Measurements from ENCODE around the gene KLHL15.

KLHL15 gene

DNA sequence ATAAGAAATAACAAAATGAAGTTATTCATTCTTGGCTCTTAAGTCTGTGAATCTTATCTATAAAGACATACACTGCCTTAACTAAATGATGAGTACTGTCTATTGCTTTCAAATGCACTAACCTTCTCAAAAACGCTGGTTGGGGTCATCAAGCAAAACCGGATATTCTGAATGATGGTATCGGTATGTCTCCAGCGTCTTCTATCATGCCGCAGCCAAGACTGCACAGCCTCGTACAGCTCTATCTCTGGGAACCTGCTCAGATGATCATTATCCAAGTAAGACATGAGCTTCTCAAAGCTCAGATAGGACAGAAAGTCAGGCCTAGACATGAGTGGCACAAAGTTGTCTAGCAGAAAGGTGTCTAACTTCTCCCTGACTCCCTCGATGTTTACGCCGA is 21.1 kb downstream of the KLHL15 start:
- no peak overlapping the region for H2AK5ac ChIP-seq (ENCODE audit: low read depth, low read length)
- H4K8ac ChIP-seq (ENCODE audit: low read depth, low read length): no peak overlapping the region
- no peaks in the 10 kb centered on the region for H3K4me1 ChIP-seq (ENCODE audit: control insufficient read depth in 2 of 2, insufficient read depth in 1 of 2, low read depth in 1 of 2, low read length in 2 of 2)
- H3K4ac ChIP-seq (ENCODE audit: low read length): no peak overlapping the region
- no peak overlapping the region for H2BK5ac ChIP-seq (ENCODE audit: low read length)
- no peak overlapping the region for H3K4me3 ChIP-seq (ENCODE audit: low read length in 2 of 2)
- H3K9ac ChIP-seq (ENCODE audit: low read depth, low read length, poor library complexity): no peak overlapping the region
- H3K23ac ChIP-seq (ENCODE audit: low read depth, low read length, poor library complexity): no peak overlapping the region
- H3K79me1 ChIP-seq (ENCODE audit: low read depth, low read length): no peaks in the 10 kb centered on the region
- H2BK120ac ChIP-seq (ENCODE audit: low read depth, low read length): no peak overlapping the region
- peaks cover 2 to 46% of the 10 kb centered on the region in 2 donors for H3K36me3 ChIP-seq (replicated peaks in 1 of 2; ENCODE audit: control insufficient read depth in 2 of 2, insufficient read depth in 2 of 2, low read length in 2 of 2)
- no peak overlapping the region for H4K91ac ChIP-seq (ENCODE audit: low read depth, low read length, poor library complexity)
- WGBS, 2 donors (ENCODE audit: extremely low coverage in 2 of 2, insufficient read length in 2 of 2, insufficient replicate concordance in 1 of 2): no CpG with 5 or more reads among the region's 9 CpGs
- no peak overlapping the region for H3K14ac ChIP-seq (ENCODE audit: low read length)
- no peak overlapping the region for H2BK12ac ChIP-seq (ENCODE audit: low read length)
- no peak overlapping the region for H2AFZ ChIP-seq (ENCODE audit: low read length)
- no peaks in the 10 kb centered on the region for H3K9me3 ChIP-seq (replicated peaks in 1 of 2; ENCODE audit: control insufficient read depth in 2 of 2, insufficient read depth in 1 of 2, low read depth in 1 of 2, low read length in 2 of 2)
- H2BK15ac ChIP-seq (ENCODE audit: low read length): no peak overlapping the region
- H3K18ac ChIP-seq (ENCODE audit: low read length): no peak overlapping the region
- H3K27ac ChIP-seq (replicated peaks; ENCODE audit: low read length): no peak overlapping the region
- H3K4me2 ChIP-seq (ENCODE audit: insufficient read depth, low read length, poor library complexity, severe bottlenecking): no peak overlapping the region
- H3K27me3 ChIP-seq (ENCODE audit: control insufficient read depth in 3 of 3, insufficient read depth in 3 of 3, low read depth in 1 of 3, low read length in 3 of 3): no peaks in the 10 kb centered on the region
- no peak for DNase-seq (ENCODE audit: low spot score)

DNA sequence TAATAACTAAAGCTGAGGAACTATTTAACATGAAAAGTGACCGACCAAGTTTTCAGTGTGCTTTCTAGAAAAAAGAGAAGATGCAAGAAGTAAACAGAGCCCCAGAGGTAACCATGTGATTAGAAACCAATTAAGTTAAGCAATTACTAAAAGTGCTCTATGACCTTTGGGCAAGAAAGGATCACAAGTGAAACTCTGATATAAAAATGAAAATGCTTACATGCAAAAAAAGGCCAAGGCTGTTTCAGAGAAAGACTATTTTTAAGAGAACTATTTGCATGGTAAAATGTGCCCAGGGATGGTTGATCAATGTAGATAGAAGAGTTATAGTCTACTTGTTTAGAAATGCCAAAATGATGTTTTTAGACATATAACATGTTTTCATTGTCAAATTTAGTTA is 22.0 kb downstream of the KLHL15 start:
- no peak overlapping the region for H3K4ac ChIP-seq (ENCODE audit: low read length)
- H3K27ac ChIP-seq (replicated peaks; ENCODE audit: low read length): no peak overlapping the region
- H3K79me1 ChIP-seq (ENCODE audit: low read depth, low read length): no peaks in the 10 kb centered on the region
- no peak overlapping the region for H2AK5ac ChIP-seq (ENCODE audit: low read depth, low read length)
- no peak overlapping the region for H3K9ac ChIP-seq (ENCODE audit: low read depth, low read length, poor library complexity)
- H3K14ac ChIP-seq (ENCODE audit: low read length): no peak overlapping the region
- H2BK15ac ChIP-seq (ENCODE audit: low read length): no peak overlapping the region
- no peaks in the 10 kb centered on the region for H3K9me3 ChIP-seq (replicated peaks in 1 of 2; ENCODE audit: control insufficient read depth in 2 of 2, insufficient read depth in 1 of 2, low read depth in 1 of 2, low read length in 2 of 2)
- H3K18ac ChIP-seq (ENCODE audit: low read length): no peak overlapping the region
- H4K91ac ChIP-seq (ENCODE audit: low read depth, low read length, poor library complexity): no peak overlapping the region
- H3K4me2 ChIP-seq (ENCODE audit: insufficient read depth, low read length, poor library complexity, severe bottlenecking): no peak overlapping the region
- H3K27me3 ChIP-seq (ENCODE audit: control insufficient read depth in 3 of 3, insufficient read depth in 3 of 3, low read depth in 1 of 3, low read length in 3 of 3): no peaks in the 10 kb centered on the region
- no peak overlapping the region for H2AFZ ChIP-seq (ENCODE audit: low read length)
- peaks cover 2 to 51% of the 10 kb centered on the region in 2 donors for H3K36me3 ChIP-seq (replicated peaks in 1 of 2; ENCODE audit: control insufficient read depth in 2 of 2, insufficient read depth in 2 of 2, low read length in 2 of 2)
- no peak overlapping the region for H2BK120ac ChIP-seq (ENCODE audit: low read depth, low read length)
- no peak overlapping the region for H3K23ac ChIP-seq (ENCODE audit: low read depth, low read length, poor library complexity)
- no CpG with 5 or more reads among the region's 1 CpG for WGBS, 2 donors (ENCODE audit: extremely low coverage in 2 of 2, insufficient read length in 2 of 2, insufficient replicate concordance in 1 of 2)
- no peak overlapping the region for H4K8ac ChIP-seq (ENCODE audit: low read depth, low read length)
- H2BK12ac ChIP-seq (ENCODE audit: low read length): no peak overlapping the region
- no peak for DNase-seq (ENCODE audit: low spot score)
- H3K4me1 ChIP-seq (ENCODE audit: control insufficient read depth in 2 of 2, insufficient read depth in 1 of 2, low read depth in 1 of 2, low read length in 2 of 2): no peaks in the 10 kb centered on the region
- no peak overlapping the region for H3K4me3 ChIP-seq (ENCODE audit: low read length in 2 of 2)
- H2BK5ac ChIP-seq (ENCODE audit: low read length): no peak overlapping the region

DNA sequence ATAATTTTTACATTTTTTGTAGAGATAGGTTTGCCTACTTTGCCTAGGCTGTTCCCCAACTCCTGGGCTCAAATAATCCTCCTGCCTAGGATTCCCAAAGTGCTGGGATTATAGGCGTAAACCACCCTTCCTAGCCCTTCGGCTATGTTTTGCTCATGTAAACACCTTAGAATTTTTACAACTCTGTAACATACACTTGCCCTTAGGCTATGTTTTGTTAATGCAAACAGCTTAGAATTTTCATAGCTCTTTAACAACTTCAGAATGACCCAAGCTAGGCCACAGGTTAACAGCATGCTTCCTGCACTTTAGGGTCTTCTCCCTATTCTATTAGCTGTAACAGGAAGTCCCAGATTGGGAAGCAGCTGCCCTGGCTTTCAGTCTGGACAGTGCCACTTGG is 24.2 kb downstream of the KLHL15 start:
- no peak overlapping the region for H2AK5ac ChIP-seq (ENCODE audit: low read depth, low read length)
- H4K8ac ChIP-seq (ENCODE audit: low read depth, low read length): no peak overlapping the region
- H3K79me1 ChIP-seq (ENCODE audit: low read depth, low read length): no peaks in the 10 kb centered on the region
- no peak overlapping the region for H3K9ac ChIP-seq (ENCODE audit: low read depth, low read length, poor library complexity)
- no peak overlapping the region for H3K4me3 ChIP-seq (ENCODE audit: low read length in 2 of 2)
- H3K4ac ChIP-seq (ENCODE audit: low read length): no peak overlapping the region
- H3K36me3 ChIP-seq (replicated peaks in 1 of 2; ENCODE audit: control insufficient read depth in 2 of 2, insufficient read depth in 2 of 2, low read length in 2 of 2): peaks cover 2 to 56% of the 10 kb centered on the region in 2 donors
- no peak overlapping the region for H3K14ac ChIP-seq (ENCODE audit: low read length)
- H2BK12ac ChIP-seq (ENCODE audit: low read length): no peak overlapping the region
- H3K4me1 ChIP-seq (ENCODE audit: control insufficient read depth in 2 of 2, insufficient read depth in 1 of 2, low read depth in 1 of 2, low read length in 2 of 2): no peaks in the 10 kb centered on the region
- no CpG with 5 or more reads among the region's 2 CpGs for WGBS, 2 donors (ENCODE audit: extremely low coverage in 2 of 2, insufficient read length in 2 of 2, insufficient replicate concordance in 1 of 2)
- no peaks in the 10 kb centered on the region for H3K27me3 ChIP-seq (ENCODE audit: control insufficient read depth in 3 of 3, insufficient read depth in 3 of 3, low read depth in 1 of 3, low read length in 3 of 3)
- H2BK5ac ChIP-seq (ENCODE audit: low read length): no peak overlapping the region
- no peak overlapping the region for H2BK15ac ChIP-seq (ENCODE audit: low read length)
- H3K9me3 ChIP-seq (replicated peaks in 1 of 2; ENCODE audit: control insufficient read depth in 2 of 2, insufficient read depth in 1 of 2, low read depth in 1 of 2, low read length in 2 of 2): no peaks in the 10 kb centered on the region
- no peak overlapping the region for H3K18ac ChIP-seq (ENCODE audit: low read length)
- H2AFZ ChIP-seq (ENCODE audit: low read length): no peak overlapping the region
- no peak overlapping the region for H3K4me2 ChIP-seq (ENCODE audit: insufficient read depth, low read length, poor library complexity, severe bottlenecking)
- H2BK120ac ChIP-seq (ENCODE audit: low read depth, low read length): no peak overlapping the region
- H4K91ac ChIP-seq (ENCODE audit: low read depth, low read length, poor library complexity): no peak overlapping the region
- H3K27ac ChIP-seq (replicated peaks; ENCODE audit: low read length): no peak overlapping the region
- no peak for DNase-seq (ENCODE audit: low spot score)
- no peak overlapping the region for H3K23ac ChIP-seq (ENCODE audit: low read depth, low read length, poor library complexity)

- no peak overlapping the region for H2BK120ac ChIP-seq (ENCODE audit: low read depth, low read length)
- no CpG with 5 or more reads among the region's 1 CpG for WGBS, 2 donors (ENCODE audit: extremely low coverage in 2 of 2, insufficient read length in 2 of 2, insufficient replicate concordance in 1 of 2)
These were observed 24.8 kb downstream of the KLHL15 start for GRCh38 chrX:24002167-24002566.

More at GRCh38 chrX:24002167-24002566, 24.8 kb downstream of the KLHL15 start:
- H3K9me3 ChIP-seq (replicated peaks in 1 of 2; ENCODE audit: control insufficient read depth in 2 of 2, insufficient read depth in 1 of 2, low read depth in 1 of 2, low read length in 2 of 2): no peaks in the 10 kb centered on the region
- H2BK5ac ChIP-seq (ENCODE audit: low read length): no peak overlapping the region
- H3K4me1 ChIP-seq (ENCODE audit: control insufficient read depth in 2 of 2, insufficient read depth in 1 of 2, low read depth in 1 of 2, low read length in 2 of 2): no peaks in the 10 kb centered on the region
- no peak overlapping the region for H3K23ac ChIP-seq (ENCODE audit: low read depth, low read length, poor library complexity)
- no peak overlapping the region for H3K18ac ChIP-seq (ENCODE audit: low read length)
- H2BK12ac ChIP-seq (ENCODE audit: low read length): no peak overlapping the region
- peaks cover 2 to 56% of the 10 kb centered on the region in 2 donors for H3K36me3 ChIP-seq (replicated peaks in 1 of 2; ENCODE audit: control insufficient read depth in 2 of 2, insufficient read depth in 2 of 2, low read length in 2 of 2)
- no peak overlapping the region for H2BK15ac ChIP-seq (ENCODE audit: low read length)
- no peak overlapping the region for H3K4ac ChIP-seq (ENCODE audit: low read length)
- H3K79me1 ChIP-seq (ENCODE audit: low read depth, low read length): no peaks in the 10 kb centered on the region
- no peak overlapping the region for H3K9ac ChIP-seq (ENCODE audit: low read depth, low read length, poor library complexity)
- no peak overlapping the region for H4K91ac ChIP-seq (ENCODE audit: low read depth, low read length, poor library complexity)
- no peak overlapping the region for H3K4me2 ChIP-seq (ENCODE audit: insufficient read depth, low read length, poor library complexity, severe bottlenecking)
- H3K27me3 ChIP-seq (ENCODE audit: control insufficient read depth in 3 of 3, insufficient read depth in 3 of 3, low read depth in 1 of 3, low read length in 3 of 3): no peaks in the 10 kb centered on the region
- no peak overlapping the region for H3K27ac ChIP-seq (replicated peaks; ENCODE audit: low read length)
- DNase-seq (ENCODE audit: low spot score): no peak
- no peak overlapping the region for H3K4me3 ChIP-seq (ENCODE audit: low read length in 2 of 2)
- no peak overlapping the region for H3K14ac ChIP-seq (ENCODE audit: low read length)
- no peak overlapping the region for H4K8ac ChIP-seq (ENCODE audit: low read depth, low read length)
- H2AK5ac ChIP-seq (ENCODE audit: low read depth, low read length): no peak overlapping the region
- H2AFZ ChIP-seq (ENCODE audit: low read length): no peak overlapping the region
